AG04449 (cell line): ENCODE results near the gene BRSK2.

Experiments
- CTCF ChIA-PET: fragments of 350-600 bp; formaldehyde crosslinking; extraction: SDS; loops from one replicate; lab custom pipeline; 2021; ENCODE audit warnings: antibody characterized with exemption; lab: Yijun Ruan, JAX
- POLR2A ChIA-PET: fragments of 400-600, 350-600 bp; formaldehyde crosslinking; extraction: SDS; loops from one replicate; lab custom pipeline; 2020; ENCODE audit warnings: antibody characterized with exemption, inconsistent platforms; lab: Yijun Ruan, JAX
- DNase-seq: peaks from one replicate; pipeline ENCODE4 v3.0.0-alpha.2; 2010; ENCODE audit warnings: low read depth, low spot score
- H3K4me3 ChIP-seq: 2 replicates; pipeline ENCODE4 v1.5.1; 2011; ENCODE audit warnings: low read depth, mild to moderate bottlenecking, control low read depth, low read length
- CTCF ChIP-seq: IDR thresholded peaks from one replicate; pipeline ENCODE4 v1.5.1; 2011; ENCODE audit warnings: mild to moderate bottlenecking, moderate library complexity, low read length, control low read depth, inconsistent platforms; ENCODE audit not compliant: insufficient read depth; ENCODE audit errors: missing control alignments

Gene BRSK2

GRCh38 chr11:1473011-1473628, 83.4 kb downstream of the BRSK2 start:
- ChIA-PET POLR2A (no interaction called here), CTCF (no interaction called here)
- TF ChIP-seq CTCF = no peak
- DNase-seq = no peak
- H3K4me3 ChIP-seq = no peak overlapping the region

- no peak for TF ChIP-seq CTCF
- no peak overlapping the region for H3K4me3 ChIP-seq
- no peak for DNase-seq
- POLR2A ChIA-PET = no interaction called here
- CTCF ChIA-PET = interaction anchor here (1.0 kb wide), 1 partner anchor 32 kb away, joined by 3 read pairs; no protein-coding TSS in a partner anchor
Measured at GRCh38 chr11:1473786-1474185, 84.1 kb downstream of the BRSK2 start.

GRCh38 chr11:1475841-1476240, 86.1 kb downstream of the BRSK2 start:
- DNase-seq = no peak
- no peak overlapping the region for H3K4me3 ChIP-seq
- ChIA-PET POLR2A (no interaction called here), CTCF (no interaction called here)
- no peak for TF ChIP-seq CTCF

GRCh38 chr11:1476940-1477736, 87.4 kb downstream of the BRSK2 start:
- no peak for DNase-seq
- POLR2A ChIA-PET = no interaction called here
- CTCF ChIA-PET = no interaction called here
- H3K4me3 ChIP-seq = no peak overlapping the region
- TF ChIP-seq CTCF = no peak

- POLR2A ChIA-PET = no interaction called here
- CTCF ChIA-PET = no interaction called here
Measured at GRCh38 chr11:1478011-1478410, 88.3 kb downstream of the BRSK2 start.

More at GRCh38 chr11:1478011-1478410, 88.3 kb downstream of the BRSK2 start:
- DNase-seq = no peak
- no peak overlapping the region for H3K4me3 ChIP-seq
- no peak for TF ChIP-seq CTCF
